HG02973 (cell line): ENCODE results near the gene CYS1.
"Not testable (repeated sequence)": the region's sequence is repeated elsewhere in the genome, so short reads cannot be mapped to it uniquely, and the experiment has no call there.

Experiments used
- ATAC-seq: cut with Tn5 transposase; IDR thresholded peaks from one replicate; pipeline ENCODE4 v1.9.1; 2021; ENCODE audit warnings: moderate library complexity; ENCODE audit not compliant: unreplicated experiment

CYS1 gene, protein sequence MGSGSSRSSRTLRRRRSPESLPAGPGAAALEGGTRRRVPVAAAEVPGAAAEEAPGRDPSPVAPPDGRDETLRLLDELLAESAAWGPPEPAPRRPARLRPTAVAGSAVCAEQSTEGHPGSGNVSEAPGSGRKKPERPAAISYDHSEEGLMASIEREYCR

DNA sequence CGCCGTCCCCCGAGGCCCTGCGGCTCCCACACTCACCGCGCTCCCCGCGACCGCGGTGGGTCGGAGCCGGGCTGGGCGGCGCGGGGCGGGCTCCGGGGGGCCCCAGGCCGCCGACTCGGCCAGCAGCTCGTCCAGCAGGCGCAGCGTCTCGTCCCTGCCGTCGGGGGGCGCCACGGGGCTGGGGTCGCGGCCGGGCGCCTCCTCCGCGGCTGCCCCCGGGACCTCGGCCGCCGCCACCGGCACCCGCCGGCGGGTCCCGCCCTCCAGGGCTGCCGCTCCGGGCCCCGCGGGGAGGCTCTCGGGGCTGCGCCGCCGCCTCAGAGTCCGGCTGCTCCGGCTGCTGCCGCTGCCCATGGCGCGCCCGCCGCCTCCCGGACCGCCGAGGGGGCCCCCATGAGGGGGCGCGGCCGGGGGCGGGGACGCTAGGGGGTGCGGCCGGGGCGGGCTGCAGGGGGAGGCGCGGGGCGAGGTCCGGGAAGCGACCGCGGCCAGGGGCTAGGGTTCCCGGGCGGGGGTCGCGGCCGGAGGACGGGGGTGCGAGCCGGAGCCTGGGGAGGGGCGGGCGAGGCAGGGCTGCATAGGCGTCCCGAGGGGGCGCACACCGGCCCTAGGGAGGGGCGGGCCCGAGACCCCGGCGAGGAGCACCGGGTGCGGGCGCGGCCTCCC, at the start of gene CYS1:
CYS1 (minus strand) TSS at position 542 of the 666 bp plus-strand sequence; CDS start at position 354, 188 bp downstream.
- ATAC-seq, result peak; percentile 31

GRCh38 chr2:10129490-10129889, 49.3 kb upstream of the CYS1 start:
- ATAC-seq, result no peak

DNA sequence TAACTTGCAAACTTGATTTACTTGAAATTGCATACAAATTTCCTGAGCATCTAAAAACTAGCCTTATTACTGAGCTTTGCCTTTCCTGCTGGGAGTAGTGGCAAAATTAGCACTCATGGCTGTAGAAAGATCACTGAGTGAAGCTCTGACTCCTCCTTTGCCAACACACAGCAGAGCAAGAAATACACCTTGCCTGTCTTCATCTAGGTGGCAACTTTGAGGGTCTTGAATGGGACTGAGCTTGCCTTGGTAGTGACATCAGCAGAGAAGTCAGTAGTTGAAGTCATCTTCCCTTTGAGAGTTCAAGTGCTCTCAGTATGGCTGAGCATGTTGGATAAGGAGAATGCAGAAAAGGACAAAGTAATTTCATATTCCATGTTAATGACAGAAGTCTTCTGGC, 48.2 kb upstream of the CYS1 start:
- ATAC-seq, result no peak

- no peak for ATAC-seq
These were observed 46.4 kb upstream of the CYS1 start for GRCh38 chr2:10126632-10127026.

DNA sequence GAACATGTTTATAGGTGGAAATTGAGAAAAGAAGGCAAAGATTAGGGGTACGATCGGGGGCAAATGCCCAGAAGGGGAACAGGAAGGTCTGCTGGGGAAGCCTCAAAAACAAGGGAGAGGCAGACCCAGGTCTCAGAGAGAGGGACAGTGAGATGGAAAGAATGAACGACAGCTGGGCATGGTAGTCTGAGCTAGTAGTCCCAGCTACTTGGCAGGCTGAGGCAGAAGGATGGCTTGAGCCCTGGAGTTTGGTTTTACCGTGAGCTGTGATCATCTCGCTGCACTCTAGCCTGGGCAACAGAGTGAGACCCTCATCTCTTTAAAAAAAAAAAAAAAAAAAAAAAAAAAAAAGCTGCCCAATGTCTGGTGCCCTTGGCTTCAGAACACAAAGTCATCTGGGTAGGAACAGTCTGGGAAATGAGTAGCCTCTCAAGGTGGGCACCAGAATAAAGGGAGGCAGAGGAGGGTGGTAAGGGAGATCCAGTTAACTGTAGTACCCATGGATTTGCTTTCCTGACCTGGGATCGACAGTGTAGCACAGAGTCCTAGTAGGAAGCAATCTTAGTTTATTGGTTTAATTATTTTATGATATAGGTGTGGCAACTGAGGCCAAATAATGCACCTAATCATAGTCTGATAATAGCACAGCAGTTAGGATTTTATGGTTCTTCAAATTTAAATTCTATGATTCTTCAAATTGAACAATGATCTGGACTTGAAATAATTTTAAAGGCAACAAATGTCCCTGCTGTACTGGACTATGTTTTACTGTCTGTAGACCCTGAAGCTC, 45.8 kb upstream of the CYS1 start:
- no peak for ATAC-seq

- ATAC-seq, result no peak
These were observed 44.4 kb upstream of the CYS1 start for GRCh38 chr2:10124538-10125045.

GRCh38 chr2:10123281-10123680, 43.1 kb upstream of the CYS1 start:
- ATAC-seq, result no peak

GRCh38 chr2:10122500-10123280, 42.5 kb upstream of the CYS1 start, which contains the start of gene RRM2:
TSS of gene RRM2 (plus strand) at chr2:10122739. CDS start at chr2:10122799, 60 bp downstream.
- peak; percentile 62 for ATAC-seq

- no peak for ATAC-seq
These were observed 40.8 kb upstream of the CYS1 start for GRCh38 chr2:10120877-10121574.

DNA sequence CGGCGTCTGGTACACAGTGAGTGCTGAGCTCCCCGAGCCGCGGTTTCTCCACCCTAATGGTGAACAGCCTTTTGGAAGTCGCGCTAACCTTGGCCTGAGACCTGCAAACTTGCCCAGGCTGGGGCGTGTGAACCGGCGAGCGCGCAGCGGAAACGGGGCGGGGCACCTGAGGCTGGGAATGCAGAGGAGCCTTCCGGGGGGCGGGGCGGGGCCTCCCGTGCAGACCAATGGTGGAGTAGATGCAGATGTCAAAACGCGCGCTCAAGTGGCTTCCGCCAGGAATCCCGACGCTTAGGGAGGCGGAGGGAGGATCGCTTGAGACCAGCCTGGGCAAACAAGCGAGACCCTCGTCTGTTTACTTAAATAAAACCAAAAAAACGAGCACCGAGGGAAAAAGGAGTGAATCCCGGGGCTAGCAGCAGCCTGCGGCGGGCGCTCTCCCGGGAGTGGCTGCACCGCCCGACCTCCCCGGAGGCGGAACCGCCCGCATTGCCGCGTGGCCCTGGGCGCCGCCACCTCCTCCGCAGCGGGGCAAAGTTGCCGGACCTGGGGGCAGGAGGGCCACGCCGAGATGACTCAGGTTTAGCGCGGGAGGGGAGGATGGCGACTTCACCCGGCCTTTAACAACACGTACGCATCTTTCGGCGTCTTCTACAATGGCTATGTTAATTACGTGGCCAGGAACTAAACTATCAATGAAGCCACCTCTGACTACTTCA, 40.1 kb upstream of the CYS1 start:
- ATAC-seq, result peak; percentile 47

- no peak for ATAC-seq
These were observed 39.5 kb upstream of the CYS1 start for GRCh38 chr2:10119601-10120157.

DNA sequence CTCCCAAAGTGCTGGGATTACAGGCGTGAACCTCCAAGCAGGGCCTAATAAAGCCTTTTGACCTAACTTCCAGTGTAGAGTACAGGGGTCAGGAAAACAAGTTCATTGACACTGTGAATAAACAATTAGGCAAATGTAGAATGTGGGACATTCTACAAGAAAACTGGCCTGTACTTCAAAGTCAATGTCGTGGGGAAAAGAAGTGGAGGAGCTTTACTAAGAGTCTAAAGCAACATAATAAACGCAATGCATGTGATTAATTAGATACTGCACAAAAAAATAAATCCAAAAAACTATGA, 38.8 kb upstream of the CYS1 start:
- ATAC-seq, result no peak

DNA sequence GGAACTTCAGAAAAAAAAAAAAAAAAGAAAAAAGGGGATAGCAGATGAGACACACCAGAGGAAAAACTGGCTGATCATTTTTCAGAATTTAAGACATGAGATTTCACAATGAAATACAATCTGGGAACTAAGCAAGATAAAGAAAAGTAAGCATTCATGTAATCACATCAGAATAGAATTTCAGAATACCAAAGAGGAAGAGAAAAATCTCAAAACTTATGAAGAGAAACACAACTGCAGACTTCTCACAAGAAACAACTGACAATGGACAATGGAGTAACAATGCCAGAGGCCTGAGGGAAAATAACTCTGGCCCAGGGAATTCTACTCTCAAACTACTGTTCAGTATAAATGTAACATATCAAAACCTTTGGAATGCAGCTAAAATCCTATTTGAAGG, 29.1 kb upstream of the CYS1 start:
- no peak for ATAC-seq

- ATAC-seq, result not testable (repeated sequence)
These were observed 24.7 kb upstream of the CYS1 start for GRCh38 chr2:10104906-10105305.

- no peak for ATAC-seq
These were observed 23.0 kb upstream of the CYS1 start for GRCh38 chr2:10103179-10103578.

GRCh38 chr2:10101491-10101890, 21.3 kb upstream of the CYS1 start:
- no peak for ATAC-seq

- peak; percentile 72 for ATAC-seq
These were observed 17.3 kb upstream of the CYS1 start for GRCh38 chr2:10097352-10098148.

DNA sequence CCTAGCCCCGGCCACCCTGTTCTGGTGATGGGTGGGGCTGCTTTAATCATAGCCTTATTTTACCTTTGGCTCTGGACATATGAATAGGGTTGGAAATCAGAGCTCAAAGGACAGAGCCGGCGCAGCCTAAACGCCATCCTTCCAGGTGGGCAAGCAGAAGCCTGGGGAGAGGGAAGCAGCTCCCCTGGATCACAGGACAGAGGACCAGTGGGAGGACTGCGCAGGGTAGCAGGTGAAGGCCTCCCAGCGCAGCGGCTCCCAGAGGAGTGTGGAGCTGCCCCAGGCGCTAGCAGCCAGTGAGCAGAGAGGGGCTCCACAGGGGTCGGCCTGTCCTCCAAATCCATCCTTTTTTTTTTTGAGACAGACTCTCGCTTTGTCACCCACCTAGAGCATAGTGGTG, 16.4 kb upstream of the CYS1 start:
- no peak for ATAC-seq

GRCh38 chr2:10095175-10095574, 15.0 kb upstream of the CYS1 start:
- no peak for ATAC-seq
